SU-DHL-6 (cell line): Measurements from ENCODE around the gene WDFY1.

Experiments
- CTCF ChIP-seq: fragments of 200-600 bp; sonication (generic); IDR thresholded peaks from one replicate; pipeline ENCODE4 v1.5.1; 2017; ENCODE audit warnings: antibody characterized with exemption, mild to moderate bottlenecking, low read length, moderate library complexity; ENCODE audit not compliant: insufficient read depth, poor library complexity, severe bottlenecking
- EZH2phosphoT487 ChIP-seq: fragments of 200-600 bp; sonication (generic), shearing (Covaris generic); conservative IDR thresholded peaks from 2 replicates; pipeline ENCODE4 v1.6.1; 2018; ENCODE audit warnings: mild to moderate bottlenecking, antibody characterized with exemption, low read length, moderate library complexity, mixed read lengths

GRCh38 chr2:223969856-223970255 lies 24.7 kb upstream of the WDFY1 start:
- no peak for TF ChIP-seq CTCF
- no peak for TF ChIP-seq EZH2phosphoT487
